ENCODE measurements around the gene PARPBP. TPM values are rescaled to one million over a fixed set of nuclear protein-coding genes. Genes with fewer than 3 reads are reported as not detected.
"Not testable (repeated sequence)": the region's sequence is repeated elsewhere in the genome, so short reads cannot be mapped to it uniquely, and the experiment has no call there.

Gene PARPBP
- total RNA-seq, 1 experiment from 2014 or later = 14.3 TPM

DNA sequence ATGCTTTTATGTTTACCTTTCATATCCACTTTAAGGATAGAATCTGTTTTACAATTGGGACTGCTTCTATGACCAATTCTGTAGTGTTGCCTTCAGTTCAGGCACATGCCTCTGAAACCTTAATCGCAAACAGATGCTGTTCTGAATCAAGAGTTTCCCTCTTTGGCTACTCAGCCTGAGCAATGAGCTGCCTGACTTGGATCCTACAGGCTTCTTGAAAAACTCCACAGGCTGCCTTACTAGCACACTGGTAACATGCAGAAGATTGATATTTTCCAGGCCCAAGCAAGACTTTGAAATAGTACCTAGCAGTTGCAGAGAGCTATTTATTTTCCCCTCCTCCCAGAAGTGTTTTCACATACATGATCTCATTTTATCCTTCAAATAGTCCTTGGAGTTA is 112.5 kb downstream of the PARPBP start:
- intact Hi-C loops (cut with micrococcal nuclease; ENCODE audit: unreplicated experiment) (no loop called here), in situ Hi-C loops (cut with HindIII; ENCODE audit: low pct_unique_long_range_greater_than_20kb, low sequenced_read_pairs) (no loop called here)
- Histone ChIP-seq H3K9me3 (ENCODE audit: control insufficient read depth, insufficient read depth, low read depth, low read length) (no peaks in the 10 kb centered on the region), H3K27me3 (ENCODE audit: control insufficient read depth, insufficient read depth, low read length) (no peaks in the 10 kb centered on the region; the same call in 1 of the 2 replicates), H3K27ac (ENCODE audit: low read length) (no peak overlapping the region), H3K4me3 (ENCODE audit: low read depth in 2 of 2, low read length in 2 of 2) (no peak overlapping the region), H3K36me3 (ENCODE audit: control insufficient read depth, insufficient read depth, low read length) (no peaks in the 10 kb centered on the region), H3K4me1 (ENCODE audit: control insufficient read depth, insufficient read depth, low read length) (no peaks in the 10 kb centered on the region)
- TF ChIP-seq TCF7L2 (IDR thresholded peaks at IDR 0.05; ENCODE audit: low read depth, low read length) (no peak), POLR2AphosphoS5 (IDR thresholded peaks at IDR 0.05; ENCODE audit: low read depth, low read length) (no peak), SIN3A (IDR thresholded peaks at IDR 0.05; ENCODE audit: borderline replicate concordance, insufficient read depth, low read depth, low read length) (no peak)
- TF ChIP-seq, protein P1, sequence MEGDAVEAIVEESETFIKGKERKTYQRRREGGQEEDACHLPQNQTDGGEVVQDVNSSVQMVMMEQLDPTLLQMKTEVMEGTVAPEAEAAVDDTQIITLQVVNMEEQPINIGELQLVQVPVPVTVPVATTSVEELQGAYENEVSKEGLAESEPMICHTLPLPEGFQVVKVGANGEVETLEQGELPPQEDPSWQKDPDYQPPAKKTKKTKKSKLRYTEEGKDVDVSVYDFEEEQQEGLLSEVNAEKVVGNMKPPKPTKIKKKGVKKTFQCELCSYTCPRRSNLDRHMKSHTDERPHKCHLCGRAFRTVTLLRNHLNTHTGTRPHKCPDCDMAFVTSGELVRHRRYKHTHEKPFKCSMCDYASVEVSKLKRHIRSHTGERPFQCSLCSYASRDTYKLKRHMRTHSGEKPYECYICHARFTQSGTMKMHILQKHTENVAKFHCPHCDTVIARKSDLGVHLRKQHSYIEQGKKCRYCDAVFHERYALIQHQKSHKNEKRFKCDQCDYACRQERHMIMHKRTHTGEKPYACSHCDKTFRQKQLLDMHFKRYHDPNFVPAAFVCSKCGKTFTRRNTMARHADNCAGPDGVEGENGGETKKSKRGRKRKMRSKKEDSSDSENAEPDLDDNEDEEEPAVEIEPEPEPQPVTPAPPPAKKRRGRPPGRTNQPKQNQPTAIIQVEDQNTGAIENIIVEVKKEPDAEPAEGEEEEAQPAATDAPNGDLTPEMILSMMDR (IDR thresholded peaks at IDR 0.05) = no peak
- TF ChIP-seq, protein P2, sequence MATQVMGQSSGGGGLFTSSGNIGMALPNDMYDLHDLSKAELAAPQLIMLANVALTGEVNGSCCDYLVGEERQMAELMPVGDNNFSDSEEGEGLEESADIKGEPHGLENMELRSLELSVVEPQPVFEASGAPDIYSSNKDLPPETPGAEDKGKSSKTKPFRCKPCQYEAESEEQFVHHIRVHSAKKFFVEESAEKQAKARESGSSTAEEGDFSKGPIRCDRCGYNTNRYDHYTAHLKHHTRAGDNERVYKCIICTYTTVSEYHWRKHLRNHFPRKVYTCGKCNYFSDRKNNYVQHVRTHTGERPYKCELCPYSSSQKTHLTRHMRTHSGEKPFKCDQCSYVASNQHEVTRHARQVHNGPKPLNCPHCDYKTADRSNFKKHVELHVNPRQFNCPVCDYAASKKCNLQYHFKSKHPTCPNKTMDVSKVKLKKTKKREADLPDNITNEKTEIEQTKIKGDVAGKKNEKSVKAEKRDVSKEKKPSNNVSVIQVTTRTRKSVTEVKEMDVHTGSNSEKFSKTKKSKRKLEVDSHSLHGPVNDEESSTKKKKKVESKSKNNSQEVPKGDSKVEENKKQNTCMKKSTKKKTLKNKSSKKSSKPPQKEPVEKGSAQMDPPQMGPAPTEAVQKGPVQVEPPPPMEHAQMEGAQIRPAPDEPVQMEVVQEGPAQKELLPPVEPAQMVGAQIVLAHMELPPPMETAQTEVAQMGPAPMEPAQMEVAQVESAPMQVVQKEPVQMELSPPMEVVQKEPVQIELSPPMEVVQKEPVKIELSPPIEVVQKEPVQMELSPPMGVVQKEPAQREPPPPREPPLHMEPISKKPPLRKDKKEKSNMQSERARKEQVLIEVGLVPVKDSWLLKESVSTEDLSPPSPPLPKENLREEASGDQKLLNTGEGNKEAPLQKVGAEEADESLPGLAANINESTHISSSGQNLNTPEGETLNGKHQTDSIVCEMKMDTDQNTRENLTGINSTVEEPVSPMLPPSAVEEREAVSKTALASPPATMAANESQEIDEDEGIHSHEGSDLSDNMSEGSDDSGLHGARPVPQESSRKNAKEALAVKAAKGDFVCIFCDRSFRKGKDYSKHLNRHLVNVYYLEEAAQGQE (IDR thresholded peaks at IDR 0.05; ENCODE audit: insufficient read depth in 1 of 2, low read depth in 2 of 2, low read length in 1 of 2) = no peak
- DNase-seq (ENCODE audit: low read depth, low spot score) (no peak), ATAC-seq (no peak)
- POLR2A ChIA-PET = no interaction called here
- BruUV-seq (replicated peaks) = no TSS peak
- CTCF ChIA-PET = interaction anchor here (0.6 kb wide), 1 partner anchor 1632 kb away, joined by 3 read pairs; no protein-coding TSS in a partner anchor

GRCh38 chr12:102234599-102234998 is 114.6 kb downstream of the PARPBP start:
- no peaks in the 10 kb centered on the region for H3K9me3 ChIP-seq (ENCODE audit: control insufficient read depth, insufficient read depth, low read depth, low read length)
- no TSS peak for BruUV-seq (replicated peaks)
- no peaks in the 10 kb centered on the region for H3K36me3 ChIP-seq (ENCODE audit: control insufficient read depth, insufficient read depth, low read length)
- in situ Hi-C loops (cut with HindIII; ENCODE audit: low pct_unique_long_range_greater_than_20kb, low sequenced_read_pairs) (no loop called here), intact Hi-C loops (cut with micrococcal nuclease; ENCODE audit: unreplicated experiment) (no loop called here)
- CTCF ChIA-PET = no interaction called here
- POLR2A ChIA-PET = no interaction called here
- no peak overlapping the region for H3K27ac ChIP-seq (ENCODE audit: low read length)
- TF ChIP-seq, protein P2 (IDR thresholded peaks at IDR 0.05; ENCODE audit: insufficient read depth in 1 of 2, low read depth in 2 of 2, low read length in 1 of 2) = no peak
- TF ChIP-seq, protein P1 (IDR thresholded peaks at IDR 0.05) = no peak
- no peak for TF ChIP-seq TCF7L2 (IDR thresholded peaks at IDR 0.05; ENCODE audit: low read depth, low read length)
- H3K27me3 ChIP-seq (ENCODE audit: control insufficient read depth, insufficient read depth, low read length) = no peaks in the 10 kb centered on the region; the same call in 1 of the 2 replicates
- ATAC-seq (no peak), DNase-seq (ENCODE audit: low read depth, low spot score) (no peak)
- no peaks in the 10 kb centered on the region for H3K4me1 ChIP-seq (ENCODE audit: control insufficient read depth, insufficient read depth, low read length)
- H3K4me3 ChIP-seq (ENCODE audit: low read depth in 2 of 2, low read length in 2 of 2) = no peak overlapping the region

DNA sequence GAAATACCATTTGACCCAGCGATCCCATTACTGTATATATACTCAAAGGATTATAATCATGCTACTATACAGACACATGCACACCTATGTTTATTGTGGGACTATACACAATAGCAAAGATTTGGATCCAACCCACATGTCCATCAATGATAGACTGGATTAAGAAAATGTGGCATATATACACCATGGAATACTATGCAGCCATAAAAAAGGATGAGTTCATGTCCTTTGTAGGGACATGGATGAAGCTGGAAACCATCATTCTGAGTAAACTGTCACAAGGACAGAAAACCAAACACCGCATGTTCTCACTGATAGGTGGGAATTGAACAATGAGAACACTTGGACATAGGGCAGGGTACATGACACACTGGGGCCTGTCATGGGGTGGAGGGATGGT is 120.9 kb downstream of the PARPBP start:
- BruUV-seq (replicated peaks); H3K27ac ChIP-seq (ENCODE audit: low read length); CTCF ChIA-PET; DNase-seq (ENCODE audit: low read depth, low spot score); ATAC-seq; H3K4me1 ChIP-seq (ENCODE audit: control insufficient read depth, insufficient read depth, low read length); in situ Hi-C loops (cut with HindIII; ENCODE audit: low pct_unique_long_range_greater_than_20kb, low sequenced_read_pairs); POLR2A ChIA-PET; H3K4me3 ChIP-seq (ENCODE audit: low read depth in 2 of 2, low read length in 2 of 2); H3K27me3 ChIP-seq (ENCODE audit: control insufficient read depth, insufficient read depth, low read length); intact Hi-C loops (cut with micrococcal nuclease; ENCODE audit: unreplicated experiment); H3K36me3 ChIP-seq (ENCODE audit: control insufficient read depth, insufficient read depth, low read length); H3K9me3 ChIP-seq (ENCODE audit: control insufficient read depth, insufficient read depth, low read depth, low read length): not testable (repeated sequence)

Measured in Panc1 (cell line).